GM23248 (cell line): ENCODE results near the gene NCAM2.

Experiments used
- EZH2 ChIP-seq: fragments of 200-600 bp; sonication (generic); IDR thresholded peaks from 2 replicates; pipeline ENCODE4 v1.6.1; 2018; ENCODE audit warnings: antibody characterized with exemption, mild to moderate bottlenecking; ENCODE audit not compliant: insufficient read depth, poor library complexity, severe bottlenecking
- EZH2phosphoT487 ChIP-seq: fragments of 200-600 bp; sonication (generic); IDR thresholded peaks from 2 replicates; pipeline ENCODE4 v1.6.1; 2018; ENCODE audit warnings: antibody characterized with exemption, moderate library complexity, mild to moderate bottlenecking, low read depth; ENCODE audit not compliant: insufficient read depth

GRCh38 chr21:21067375-21067774 is 69.2 kb downstream of the NCAM2 start:
- no peak for TF ChIP-seq EZH2phosphoT487
- no peak for TF ChIP-seq EZH2
